Jurkat, Clone E6-1 (cell line): ENCODE data around the gene RETN. TPM values are rescaled to one million over a fixed set of nuclear protein-coding genes. Genes with fewer than 3 reads are reported as not detected.

Experiments used
- DNase-seq: peaks from one replicate; pipeline ENCODE4 v3.0.0-alpha.2; 2011; ENCODE audit warnings: low read depth, low spot score
- H3K4me3 ChIP-seq: 2 replicates; pipeline ENCODE4 v1.5.1; 2011; ENCODE audit warnings: mild to moderate bottlenecking, low read length, control low read depth, moderate library complexity
- polyA plus RNA-seq: library from polyadenylated mRNA; unstranded; fragments of >200 nt; gene quantifications from one replicate; pipeline ENCODE4 v1.2.1, GENCODE V29; 2012; ENCODE audit warnings: missing spikeins; ENCODE audit not compliant: insufficient read length, insufficient read depth

RETN gene, protein sequence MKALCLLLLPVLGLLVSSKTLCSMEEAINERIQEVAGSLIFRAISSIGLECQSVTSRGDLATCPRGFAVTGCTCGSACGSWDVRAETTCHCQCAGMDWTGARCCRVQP
- polyA plus RNA-seq, result 14.8 TPM

DNA sequence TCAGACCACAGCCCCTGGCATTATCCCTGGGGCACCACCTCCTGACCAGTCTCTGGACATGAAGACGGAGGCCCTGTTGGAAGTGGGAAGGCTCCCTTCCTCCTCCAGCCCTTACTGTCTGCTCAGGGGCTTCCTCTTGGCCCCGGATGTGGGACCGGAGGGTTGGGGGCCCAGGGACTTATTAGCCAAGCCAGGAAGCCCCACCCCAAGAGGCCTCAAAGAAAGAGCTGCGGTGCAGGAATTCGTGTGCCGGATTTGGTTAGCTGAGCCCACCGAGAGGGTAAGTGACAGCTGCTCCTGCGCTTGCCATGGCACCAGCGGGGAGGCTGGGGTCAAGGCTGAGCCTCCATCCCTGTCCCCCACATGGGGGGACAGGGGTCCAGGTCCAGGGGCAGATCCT is at the start of gene RETN:
RETN (plus strand) TSS at position 208 of the 400 bp plus-strand sequence. CDS start 278 bp downstream, outside the sequence.
- H3K4me3 ChIP-seq, result peak within 1 kb of the TSS; percentile 24; the same call in 1 of the 2 replicates
- DNase-seq, result peak; percentile 76

DNA sequence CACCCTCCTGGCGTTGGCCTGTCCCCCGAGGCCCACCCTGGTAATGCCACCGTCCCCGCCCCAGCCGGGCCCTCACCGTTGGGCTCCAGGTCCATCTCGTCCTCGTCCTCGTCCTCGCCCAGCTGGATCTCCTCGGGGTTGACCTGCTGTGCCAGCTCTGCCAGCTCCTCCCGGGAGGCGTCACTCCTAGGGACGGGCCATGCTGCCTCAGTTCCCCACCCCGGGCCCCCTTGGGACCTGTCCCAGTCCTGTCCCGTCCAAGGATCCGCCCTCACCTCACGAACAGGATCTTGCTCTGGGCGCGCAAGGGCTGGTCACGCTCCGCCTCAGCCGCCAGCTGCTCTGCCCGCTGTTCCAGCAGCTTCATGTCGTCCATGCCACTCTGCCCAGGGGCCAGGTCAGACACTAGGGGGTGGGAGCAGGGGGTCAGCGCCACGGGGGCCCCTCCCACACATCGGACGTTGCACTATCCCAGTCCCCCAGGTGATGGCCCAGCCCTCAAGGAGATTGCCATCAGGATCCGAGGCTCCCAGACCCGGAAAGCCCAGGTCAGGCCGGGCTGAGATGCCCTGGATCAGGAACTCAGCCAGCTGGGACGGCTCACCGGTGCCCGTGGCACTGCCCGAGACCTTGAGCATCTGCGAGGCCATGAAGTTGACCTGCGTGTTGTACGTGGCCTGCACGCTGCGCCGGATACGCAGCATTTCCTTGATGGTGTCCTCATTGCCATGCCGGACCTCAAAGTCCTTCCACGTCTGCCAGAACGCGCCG is 49.0 kb upstream of the RETN start:
- H3K4me3 ChIP-seq, result no peak overlapping the region
- no peak for DNase-seq

DNA sequence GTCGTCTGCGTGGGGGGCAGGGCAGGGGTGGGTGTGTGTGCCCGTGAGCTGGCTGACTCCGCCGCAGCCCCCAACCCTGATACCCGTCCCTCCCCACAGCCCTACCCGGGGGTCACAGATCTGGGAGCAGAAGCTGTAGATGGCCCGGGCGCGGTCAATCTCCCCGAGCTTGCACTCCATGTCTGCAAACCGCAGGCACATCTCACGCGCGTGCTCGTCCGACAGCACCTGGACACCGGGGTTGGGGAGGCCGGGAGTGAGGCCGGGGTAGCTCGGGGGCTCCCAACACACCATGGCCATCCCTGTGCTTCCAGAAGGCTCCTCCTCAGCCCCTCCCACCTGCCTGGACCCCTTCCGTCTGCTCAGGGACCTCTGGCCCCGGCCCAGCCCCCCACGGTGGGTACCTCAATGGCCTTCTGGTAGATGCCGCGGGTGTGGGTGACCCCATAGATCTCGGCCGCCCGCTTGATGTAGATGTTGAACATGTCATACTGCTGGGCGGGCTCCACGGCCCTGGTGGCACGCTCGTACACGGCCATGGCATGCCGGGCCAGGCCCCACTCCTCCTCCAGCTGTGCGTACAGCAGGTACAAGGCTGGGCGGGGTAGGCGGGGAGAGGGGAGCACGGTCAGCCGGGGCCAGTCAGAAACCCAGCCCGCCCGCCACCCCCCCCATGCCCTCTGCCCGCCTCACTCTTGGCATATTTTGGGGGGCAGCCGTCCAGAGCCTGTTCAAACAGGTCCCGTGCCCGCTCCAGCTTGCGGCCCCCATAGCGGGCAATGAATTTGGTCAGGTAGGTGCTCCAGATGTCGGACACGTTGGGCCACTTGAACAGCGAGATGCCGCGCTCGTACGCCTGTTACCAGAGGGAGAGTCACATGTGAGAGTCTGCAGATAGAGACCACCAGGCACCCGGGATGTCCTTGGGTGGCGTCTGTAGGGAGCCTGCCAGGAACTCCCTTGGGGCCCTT is 48.1 kb upstream of the RETN start:
- no peak overlapping the region for H3K4me3 ChIP-seq
- DNase-seq, result no peak

DNA sequence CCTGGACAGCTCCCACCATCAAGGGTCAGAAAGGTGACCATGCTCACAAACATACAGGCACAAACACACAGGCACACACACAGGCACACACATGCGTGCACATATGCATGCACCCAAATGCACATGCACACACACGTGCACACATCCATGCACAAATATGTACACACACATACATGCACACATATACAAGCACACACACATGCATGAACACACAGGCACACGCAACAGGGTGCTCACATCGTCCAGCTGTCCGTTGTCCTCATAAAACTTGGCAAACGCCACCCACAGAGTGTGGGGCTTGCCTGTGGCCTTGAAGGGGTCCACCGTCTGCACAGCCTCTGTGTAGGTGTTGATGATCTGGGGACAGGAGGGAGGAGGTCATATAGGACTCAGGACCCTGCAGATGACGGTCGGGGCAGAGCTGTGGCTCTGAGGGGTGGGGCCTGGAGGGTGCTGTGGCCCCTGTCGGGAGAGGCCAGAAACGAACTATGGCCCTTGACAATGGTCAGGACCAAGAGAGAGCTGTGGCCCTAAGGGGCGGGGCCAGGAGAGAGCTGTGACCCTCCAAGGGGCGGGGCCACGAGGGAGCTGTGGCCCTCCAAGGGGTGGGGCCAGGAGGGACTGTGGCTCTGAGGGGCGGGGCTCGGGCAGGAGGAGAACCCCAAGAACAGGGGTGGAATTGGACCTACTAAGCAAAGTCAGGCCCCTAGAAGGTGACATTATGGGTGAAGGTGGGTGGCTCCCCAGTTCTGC is 45.7 kb upstream of the RETN start:
- DNase-seq, result no peak

DNA sequence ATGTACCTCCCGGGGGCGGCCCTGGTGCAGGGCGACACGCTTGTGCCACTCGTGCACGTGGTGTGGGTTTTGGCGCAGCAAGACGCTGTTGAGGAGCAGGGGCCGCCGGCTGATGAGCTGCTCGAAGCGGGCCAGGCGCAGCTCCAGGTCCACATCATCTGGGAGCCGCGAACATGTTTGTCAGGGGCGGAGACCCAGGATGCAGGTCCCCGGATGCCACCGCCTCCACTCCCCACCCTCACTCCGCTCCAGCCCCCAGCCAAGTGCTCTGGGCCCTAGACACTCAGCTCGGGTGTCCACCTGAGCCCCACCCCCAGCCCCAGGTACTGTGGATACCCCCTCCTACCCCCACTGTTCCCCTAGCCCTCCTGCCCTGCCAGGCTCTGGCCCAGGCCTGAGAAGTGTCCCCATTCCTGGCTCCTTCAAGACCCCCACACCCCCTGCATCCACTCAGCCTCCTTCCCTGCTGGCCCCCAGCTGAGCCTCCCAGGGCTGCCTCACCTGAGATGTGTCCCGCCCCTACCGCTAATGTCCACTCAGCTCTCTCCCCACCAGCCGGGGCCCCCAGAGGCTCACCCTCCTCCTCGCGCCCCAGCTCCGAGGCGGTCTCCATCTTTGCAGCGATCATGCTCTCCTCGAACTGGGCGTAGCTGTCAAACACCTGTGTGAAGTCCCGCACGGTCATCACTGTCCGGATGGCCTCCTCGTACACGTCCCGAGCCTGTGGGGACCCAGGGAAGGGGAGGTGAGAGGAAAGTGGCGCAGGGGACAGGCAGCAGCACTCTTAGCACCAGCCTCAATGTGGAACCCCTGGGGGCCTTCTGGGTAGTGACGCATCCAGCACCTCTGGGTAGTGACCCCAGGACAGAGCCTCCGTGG is 44.9 kb upstream of the RETN start:
- DNase-seq, result no peak
- H3K4me3 ChIP-seq, result no peak overlapping the region

More for the DNA sequence above, 45.7 kb upstream of the RETN start:
- H3K4me3 ChIP-seq, result no peak overlapping the region

DNA sequence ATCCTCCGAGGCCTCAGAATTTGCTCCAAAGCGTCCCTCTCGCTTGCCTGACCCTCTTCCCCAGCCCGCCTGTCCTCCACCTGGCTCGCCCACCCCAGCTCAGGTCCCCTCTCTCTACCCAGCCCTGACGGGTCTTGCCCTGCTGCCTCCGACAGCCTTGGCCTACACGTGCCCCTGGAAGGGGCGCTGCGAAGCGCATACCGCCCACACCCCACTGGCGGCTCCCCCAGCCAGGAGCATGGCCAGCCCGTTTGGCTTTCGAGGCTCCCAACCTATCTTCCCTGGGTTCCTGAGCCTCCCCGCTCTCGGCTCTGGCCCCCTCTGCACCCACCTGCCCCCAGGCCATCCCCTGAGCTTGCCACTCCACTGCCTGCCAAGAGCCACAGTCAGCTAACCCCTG is 44.0 kb upstream of the RETN start:
- no peak overlapping the region for H3K4me3 ChIP-seq
- DNase-seq, result no peak

DNA sequence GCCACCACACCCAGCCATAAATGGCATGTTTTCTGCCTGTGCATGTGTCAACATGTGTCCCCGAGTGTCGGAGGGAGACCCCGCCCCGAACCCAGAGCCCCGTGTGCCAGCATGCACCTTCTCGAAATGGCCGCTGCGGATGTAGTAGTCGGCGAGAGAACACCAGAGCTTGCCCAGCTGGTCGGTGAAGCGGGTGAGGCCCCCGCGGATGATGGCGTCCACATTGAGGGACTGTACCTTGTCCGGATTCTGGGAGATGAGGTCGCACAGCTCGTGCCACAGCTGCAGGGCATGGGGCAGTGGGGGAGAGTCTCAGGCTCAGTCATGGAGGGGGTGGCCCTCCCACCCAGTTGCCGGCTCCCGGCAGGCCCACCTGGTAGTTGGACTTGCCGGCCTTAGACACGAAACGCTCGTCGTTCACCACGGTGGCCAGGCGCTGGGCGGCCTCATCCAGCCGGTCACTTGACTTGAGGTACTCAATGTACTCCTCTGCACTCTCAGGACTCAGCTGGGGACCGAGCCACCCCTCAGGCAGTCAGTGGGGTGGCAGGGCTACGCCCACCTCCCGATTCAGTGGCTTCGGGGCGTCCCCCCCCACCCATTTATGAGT is 43.0 kb upstream of the RETN start:
- no peak for DNase-seq
- no peak overlapping the region for H3K4me3 ChIP-seq

DNA sequence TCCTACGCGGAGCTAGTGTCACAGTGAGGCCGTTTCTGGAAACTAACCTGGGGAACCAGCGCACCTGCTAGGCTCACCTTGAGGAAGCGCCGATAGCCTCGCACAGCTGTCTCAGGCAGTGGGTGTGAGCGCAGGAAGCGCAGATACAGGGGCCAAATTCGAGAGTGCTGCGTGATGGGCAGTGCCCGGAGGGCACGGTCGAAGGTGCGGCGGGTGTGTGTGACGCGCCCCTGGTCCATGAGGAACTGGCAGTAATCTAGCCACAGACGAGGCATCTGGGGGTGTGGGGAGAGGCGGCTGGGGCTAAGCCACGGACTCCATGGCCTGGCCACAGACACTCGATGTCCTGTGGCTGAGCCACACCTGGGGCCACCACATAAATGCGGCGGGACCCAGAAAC is 41.7 kb upstream of the RETN start:
- no peak overlapping the region for H3K4me3 ChIP-seq
- DNase-seq, result no peak

DNA sequence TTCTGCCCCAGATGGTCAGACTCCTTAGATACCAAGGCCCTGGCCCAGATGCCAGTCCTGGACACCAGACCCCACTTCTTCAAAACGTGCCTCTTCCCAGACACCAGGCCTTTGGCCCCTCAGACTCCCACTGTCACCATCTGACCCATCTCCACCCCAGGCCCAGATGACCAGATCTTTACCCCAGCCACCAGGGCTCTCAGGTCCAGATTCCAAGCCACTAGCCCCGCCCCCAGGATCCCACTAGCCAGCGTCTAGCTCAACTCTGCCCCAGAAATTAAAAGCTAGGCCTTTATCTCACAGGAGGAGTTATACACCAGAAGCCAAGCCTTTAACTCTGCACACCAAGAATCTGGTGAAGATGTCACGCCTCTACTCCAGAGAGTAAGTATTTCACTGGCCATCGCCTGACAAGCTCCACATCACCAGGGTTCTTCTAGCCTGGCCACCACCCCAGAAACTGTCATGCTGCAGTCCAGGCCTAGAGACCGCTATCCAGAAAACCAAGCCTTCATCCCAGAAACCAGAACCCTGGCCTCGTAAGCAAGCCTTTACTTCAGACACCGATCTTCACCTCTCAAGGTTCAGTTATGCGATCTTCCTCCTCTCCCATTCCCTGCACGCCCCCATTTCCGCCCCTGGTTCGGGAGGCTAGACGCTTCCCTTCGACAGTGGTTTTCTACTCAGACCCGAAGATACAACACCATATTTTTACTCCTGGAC is 40.1 kb upstream of the RETN start:
- peak overlapping the region; percentile 84 for H3K4me3 ChIP-seq
- no peak for DNase-seq

DNA sequence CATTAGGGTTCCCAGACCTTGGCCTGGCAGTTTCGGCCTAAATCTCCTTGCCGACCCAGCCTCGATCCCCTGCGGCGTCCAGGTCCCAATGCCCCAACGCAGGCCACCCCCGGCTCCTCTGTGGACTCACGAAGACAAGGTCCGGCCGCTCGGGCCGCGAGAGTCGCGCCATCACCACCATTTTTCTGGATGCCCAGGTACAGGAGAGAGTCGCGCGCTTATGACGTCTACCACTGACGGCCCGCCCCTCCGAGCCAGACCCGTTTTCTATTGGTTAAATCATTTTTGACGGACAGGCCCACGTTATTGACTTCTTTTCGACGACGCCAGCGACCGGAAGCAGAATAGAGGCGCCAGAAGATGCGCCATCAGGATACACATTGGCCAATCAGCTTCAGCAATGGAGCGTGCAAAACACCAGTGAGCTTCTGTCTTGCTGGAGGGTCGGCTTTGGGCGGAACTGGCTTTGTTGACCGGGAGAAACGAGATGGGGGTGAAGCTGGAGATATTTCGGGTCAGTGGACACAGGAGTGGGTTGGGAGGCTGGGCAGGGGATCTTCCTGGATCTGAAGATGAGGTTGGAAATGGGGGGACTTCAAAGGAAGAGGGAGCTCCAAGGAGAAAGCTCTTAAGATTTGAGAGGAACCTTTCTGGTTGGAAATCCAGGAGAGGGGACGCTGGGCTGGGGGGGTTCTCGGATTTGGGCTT is 39.3 kb upstream of the RETN start, which contains the start of the genes PET100 and XAB2:
PET100 (plus strand) TSS at position 447 of the 708 bp plus-strand sequence; CDS start at position 488, 41 bp downstream.
XAB2 (minus strand) TSS at position 199 of the 708 bp plus-strand sequence; CDS start at position 181, 18 bp downstream.
- peak; percentile 98 for DNase-seq
- H3K4me3 ChIP-seq, result peak within 1 kb of the TSS; percentile 84

DNA sequence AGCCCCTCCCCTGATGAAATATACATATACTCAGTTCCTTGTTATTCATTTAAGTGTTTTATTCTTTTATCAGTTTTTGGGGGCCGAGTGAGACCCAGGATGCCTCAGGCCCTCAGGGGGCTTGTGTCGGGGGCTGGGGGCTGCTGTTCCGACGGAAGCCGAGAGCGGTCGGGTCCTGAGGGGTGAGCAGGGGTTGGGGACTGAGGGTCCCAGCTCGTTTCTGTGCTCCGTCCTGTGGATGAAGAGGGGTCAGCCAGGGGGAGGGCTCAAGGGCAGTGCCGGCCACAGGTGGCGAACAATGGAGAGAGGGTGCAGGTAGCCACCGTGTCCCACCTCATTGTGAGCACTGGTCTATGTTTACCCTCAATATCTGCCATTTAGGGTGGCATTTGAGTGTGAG is 37.3 kb upstream of the RETN start:
- DNase-seq, result no peak
- no peak overlapping the region for H3K4me3 ChIP-seq

DNA sequence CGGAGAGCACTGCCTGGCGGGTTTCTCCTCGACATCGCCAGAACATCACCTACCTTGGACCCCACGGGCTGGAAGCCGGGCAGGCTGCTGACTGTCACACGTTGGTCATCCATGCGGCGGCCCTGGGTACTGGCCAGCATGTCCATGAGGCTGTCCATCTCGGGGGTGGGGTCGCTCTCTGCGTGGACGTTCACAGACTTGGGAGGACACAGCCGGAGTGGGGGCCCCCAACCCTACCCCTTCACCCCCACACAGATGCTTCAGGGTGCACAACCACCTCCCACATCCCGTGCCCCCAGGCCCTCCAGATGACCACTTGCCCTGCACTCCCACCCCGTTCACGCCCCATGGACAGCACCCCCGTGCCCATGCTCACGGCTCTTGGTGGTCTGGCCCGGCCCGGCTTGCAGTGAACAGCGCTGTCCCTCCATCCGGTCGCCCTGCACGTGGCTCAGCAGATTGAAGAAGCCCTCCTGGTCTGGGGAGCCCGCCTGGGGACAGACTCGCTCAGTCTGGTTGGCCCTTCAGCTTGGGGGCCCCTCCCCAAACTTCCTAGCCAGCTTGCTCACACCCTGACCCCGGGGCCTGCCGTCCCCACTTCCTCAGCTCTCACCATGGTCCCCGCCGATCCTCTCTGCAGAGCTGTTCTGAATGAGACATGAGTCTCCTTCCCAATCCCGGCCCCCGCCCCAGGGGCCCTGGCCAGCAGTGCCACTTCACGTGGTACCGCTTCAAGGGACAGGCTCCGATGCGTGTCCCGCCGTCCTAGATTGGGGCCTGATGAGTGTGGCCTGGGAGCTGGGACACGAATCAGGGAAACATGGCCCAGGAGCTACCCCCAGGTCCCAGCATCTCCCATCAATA is 36.3 kb upstream of the RETN start:
- DNase-seq, result no peak
- no peak overlapping the region for H3K4me3 ChIP-seq

DNA sequence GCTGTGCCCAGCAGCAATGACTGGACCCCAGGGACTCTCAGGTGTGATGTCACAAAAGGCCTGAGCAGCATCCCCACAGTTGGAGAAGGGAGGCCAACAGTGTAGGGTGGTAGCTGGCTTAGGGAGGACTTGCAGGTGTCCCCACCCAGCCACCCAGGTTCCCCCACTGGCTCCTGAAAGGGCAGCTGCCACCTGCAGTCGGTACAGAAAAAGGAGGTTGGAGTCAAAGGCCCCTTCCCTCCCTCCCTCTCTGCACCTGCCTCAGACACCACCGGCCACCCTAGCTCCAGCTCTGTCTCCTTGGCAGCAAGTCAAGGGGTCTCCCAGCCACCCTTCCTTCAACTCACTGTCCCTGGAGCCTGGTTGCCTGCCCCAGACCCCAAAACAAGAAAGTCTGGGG is 35.2 kb upstream of the RETN start, which contains the start of gene PCP2:
PCP2 (minus strand) TSS at position 22 of the 400 bp plus-strand sequence. CDS start 262 bp downstream, outside the sequence.
- no peak for DNase-seq

DNA sequence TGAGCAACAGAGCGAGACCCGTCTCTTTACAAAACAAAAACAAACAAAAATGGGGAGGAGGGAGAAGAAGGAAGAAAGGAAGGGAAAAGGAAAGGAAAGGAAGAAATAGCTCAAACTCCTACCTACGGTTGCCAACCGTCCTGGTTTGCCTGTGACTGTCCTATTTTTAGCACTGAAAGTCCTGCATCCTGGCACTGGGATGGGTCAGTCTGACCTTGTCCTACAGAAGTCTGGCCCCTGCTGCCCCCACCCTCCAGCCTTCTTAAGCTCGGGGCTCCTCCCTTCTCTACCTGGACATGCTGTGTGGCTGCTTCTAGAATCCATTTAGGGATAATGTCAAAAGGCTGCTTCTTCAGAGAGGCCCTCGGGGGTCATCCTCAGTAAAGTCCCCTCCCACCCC is 33.2 kb upstream of the RETN start:
- H3K4me3 ChIP-seq, result no peak overlapping the region
- no peak for DNase-seq

More for the DNA sequence above, 35.2 kb upstream of the RETN start, which contains the start of gene PCP2:
- no peak within 1 kb of the TSS for H3K4me3 ChIP-seq

DNA sequence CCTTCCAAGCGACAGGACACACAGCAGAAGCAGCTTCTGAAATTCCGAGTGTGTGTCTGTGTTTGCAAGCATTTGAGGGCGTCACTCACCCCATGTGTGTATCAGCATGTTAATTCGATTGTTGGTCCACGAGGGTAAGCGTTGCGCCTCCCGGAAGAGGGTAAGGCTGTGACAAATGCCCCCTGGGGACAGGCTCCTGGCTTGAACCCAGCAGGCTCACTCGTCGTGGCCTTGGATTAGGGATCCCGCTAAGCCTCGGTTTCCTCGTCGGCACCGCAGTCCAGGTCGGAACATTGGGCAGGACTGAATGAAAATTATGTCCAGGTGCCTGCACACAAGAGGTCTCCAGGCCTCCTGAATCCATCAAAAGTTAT is 32.5 kb upstream of the RETN start:
- peak overlapping the region; percentile 29 for H3K4me3 ChIP-seq
- DNase-seq, result no peak
